ENCODE data around the gene HIVEP1.

HIVEP1 gene

DNA sequence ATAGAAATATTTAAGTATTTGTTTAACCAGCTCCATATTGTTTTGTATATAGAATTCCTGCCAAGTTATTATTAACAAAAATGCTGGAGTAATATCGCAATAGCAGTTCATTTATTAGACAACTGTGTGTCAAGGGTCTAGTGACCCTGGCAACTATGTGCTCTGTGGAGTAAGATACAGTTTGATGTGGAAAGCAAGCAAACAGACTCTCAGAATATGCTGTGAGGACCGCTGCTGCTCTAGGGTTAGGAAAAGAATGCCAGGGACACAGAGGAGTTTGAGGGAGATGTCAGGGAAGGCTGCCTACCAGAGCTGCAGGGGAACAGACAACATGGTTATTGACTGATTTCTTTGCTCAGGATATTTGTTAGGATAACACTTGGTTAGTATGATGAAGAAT, 71.2 kb downstream of the HIVEP1 start:
- Histone ChIP-seq H3K27ac (no peak overlapping the region), H3K9me3 (ENCODE audit: low read depth, low read length) (no peaks in the 10 kb centered on the region), H3K4me3 (no peak overlapping the region), H3K9ac (ENCODE audit: insufficient read length) (no peak overlapping the region), H3K36me3 (ENCODE audit: insufficient read depth, low read length) (no peaks in the 10 kb centered on the region)
- no peak for DNase-seq (ENCODE audit: low read depth, low spot score)
- TF ChIP-seq POLR2AphosphoS5 (IDR thresholded peaks at IDR 0.05; ENCODE audit: borderline replicate concordance, low read depth, low read length) (no peak), EZH2 (IDR thresholded peaks at IDR 0.05) (no peak), FOXP2 (optimal IDR thresholded peaks at IDR 0.05; ENCODE audit: control extremely low read depth, extremely low read length, insufficient read depth) (no peak)

- Histone ChIP-seq H3K4me3 (no peak overlapping the region), H3K36me3 (ENCODE audit: insufficient read depth, low read length) (no peaks in the 10 kb centered on the region), H3K27ac (no peak overlapping the region), H3K9ac (ENCODE audit: insufficient read length) (no peak overlapping the region), H3K9me3 (ENCODE audit: low read depth, low read length) (no peaks in the 10 kb centered on the region)
- TF ChIP-seq EZH2 (IDR thresholded peaks at IDR 0.05) (no peak), POLR2AphosphoS5 (IDR thresholded peaks at IDR 0.05; ENCODE audit: borderline replicate concordance, low read depth, low read length) (no peak), FOXP2 (optimal IDR thresholded peaks at IDR 0.05; ENCODE audit: control extremely low read depth, extremely low read length, insufficient read depth) (no peak)
- DNase-seq (ENCODE audit: low read depth, low spot score): no peak
Measured at GRCh38 chr6:12083763-12084162, 71.7 kb downstream of the HIVEP1 start.

DNA sequence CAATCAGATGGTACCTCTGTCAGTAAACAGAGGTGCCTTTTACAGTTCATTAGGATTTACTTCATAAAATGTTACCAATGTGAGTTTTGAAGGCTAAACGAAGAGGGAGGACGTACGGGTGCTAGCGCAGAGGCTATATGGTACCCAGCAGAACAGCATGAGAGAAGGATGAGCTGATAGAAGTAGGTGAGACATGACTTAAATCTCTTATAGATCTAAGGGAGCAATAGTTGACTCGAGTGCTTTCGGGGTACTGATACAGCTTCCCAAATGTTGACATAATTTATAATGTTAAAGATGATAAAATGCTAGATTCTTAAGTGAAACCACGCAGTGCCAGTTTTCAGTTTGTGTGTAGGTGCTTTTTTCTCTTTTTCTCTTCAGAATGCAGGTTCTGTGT, 72.6 kb downstream of the HIVEP1 start:
- Histone ChIP-seq H3K9ac (ENCODE audit: insufficient read length) (no peak overlapping the region), H3K36me3 (ENCODE audit: insufficient read depth, low read length) (no peaks in the 10 kb centered on the region), H3K9me3 (ENCODE audit: low read depth, low read length) (no peaks in the 10 kb centered on the region), H3K27ac (no peak overlapping the region), H3K4me3 (no peak overlapping the region)
- DNase-seq (ENCODE audit: low read depth, low spot score): no peak
- TF ChIP-seq EZH2 (IDR thresholded peaks at IDR 0.05): no peak
- no peak for TF ChIP-seq FOXP2 (optimal IDR thresholded peaks at IDR 0.05; ENCODE audit: control extremely low read depth, extremely low read length, insufficient read depth)
- TF ChIP-seq POLR2AphosphoS5 (IDR thresholded peaks at IDR 0.05; ENCODE audit: borderline replicate concordance, low read depth, low read length): no peak

DNA sequence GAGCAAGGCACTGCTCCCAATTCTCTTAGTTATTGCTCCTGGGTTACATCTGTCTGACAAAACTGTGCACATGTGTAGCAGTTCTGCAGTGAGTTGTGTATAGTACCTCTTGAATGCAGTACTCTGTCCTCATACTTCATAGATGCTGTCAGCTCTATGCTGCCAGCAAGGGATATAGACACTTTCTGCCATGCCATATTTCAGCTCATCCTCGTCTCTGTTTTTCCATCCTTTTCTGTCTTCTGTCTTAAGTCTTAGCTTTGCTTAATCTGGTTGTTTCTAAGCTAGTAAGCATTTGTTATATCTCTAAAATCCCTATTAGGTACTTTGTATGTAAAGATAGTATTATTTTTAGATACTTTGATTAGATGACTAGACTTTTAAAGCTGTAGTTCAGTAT, 76.4 kb downstream of the HIVEP1 start:
- no peaks in the 10 kb centered on the region; the same call in 1 of the 2 replicates for H3K36me3 ChIP-seq (ENCODE audit: insufficient read depth, low read length)
- H3K9ac ChIP-seq (ENCODE audit: insufficient read length): no peak overlapping the region
- no peak overlapping the region for H3K27ac ChIP-seq
- H3K9me3 ChIP-seq (ENCODE audit: low read depth, low read length): no peaks in the 10 kb centered on the region
- TF ChIP-seq FOXP2 (optimal IDR thresholded peaks at IDR 0.05; ENCODE audit: control extremely low read depth, extremely low read length, insufficient read depth): no peak
- TF ChIP-seq POLR2AphosphoS5 (IDR thresholded peaks at IDR 0.05; ENCODE audit: borderline replicate concordance, low read depth, low read length): no peak
- TF ChIP-seq EZH2 (IDR thresholded peaks at IDR 0.05): no peak
- DNase-seq (ENCODE audit: low read depth, low spot score): no peak
- no peak overlapping the region for H3K4me3 ChIP-seq

DNA sequence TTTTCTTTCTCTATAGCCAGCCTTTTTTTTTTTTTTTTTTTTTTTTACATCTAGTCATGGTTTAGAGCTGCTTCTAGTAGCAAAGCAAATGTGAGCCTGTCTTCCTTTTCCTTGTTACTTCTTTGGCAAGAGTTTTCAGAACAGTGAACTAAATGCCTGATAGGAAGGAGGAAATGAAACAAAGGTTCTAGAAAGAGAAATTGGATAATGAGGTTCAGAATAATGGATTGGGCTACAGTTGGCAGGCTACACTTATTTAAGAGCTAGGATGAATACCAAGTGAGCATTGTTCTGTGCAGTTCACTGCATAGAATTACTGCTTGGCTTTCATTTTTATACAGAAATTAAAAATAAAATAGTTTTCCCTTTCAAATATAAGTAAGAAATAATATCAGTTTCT, 78.6 kb downstream of the HIVEP1 start:
- no peak overlapping the region for H3K9ac ChIP-seq (ENCODE audit: insufficient read length)
- TF ChIP-seq FOXP2 (optimal IDR thresholded peaks at IDR 0.05; ENCODE audit: control extremely low read depth, extremely low read length, insufficient read depth): no peak
- no peak for TF ChIP-seq POLR2AphosphoS5 (IDR thresholded peaks at IDR 0.05; ENCODE audit: borderline replicate concordance, low read depth, low read length)
- TF ChIP-seq EZH2 (IDR thresholded peaks at IDR 0.05): no peak
- H3K9me3 ChIP-seq (ENCODE audit: low read depth, low read length): no peaks in the 10 kb centered on the region
- H3K4me3 ChIP-seq: no peak overlapping the region
- no peak overlapping the region for H3K27ac ChIP-seq
- no peak for DNase-seq (ENCODE audit: low read depth, low spot score)
- no peaks in the 10 kb centered on the region; the same call in 1 of the 2 replicates for H3K36me3 ChIP-seq (ENCODE audit: insufficient read depth, low read length)

DNA sequence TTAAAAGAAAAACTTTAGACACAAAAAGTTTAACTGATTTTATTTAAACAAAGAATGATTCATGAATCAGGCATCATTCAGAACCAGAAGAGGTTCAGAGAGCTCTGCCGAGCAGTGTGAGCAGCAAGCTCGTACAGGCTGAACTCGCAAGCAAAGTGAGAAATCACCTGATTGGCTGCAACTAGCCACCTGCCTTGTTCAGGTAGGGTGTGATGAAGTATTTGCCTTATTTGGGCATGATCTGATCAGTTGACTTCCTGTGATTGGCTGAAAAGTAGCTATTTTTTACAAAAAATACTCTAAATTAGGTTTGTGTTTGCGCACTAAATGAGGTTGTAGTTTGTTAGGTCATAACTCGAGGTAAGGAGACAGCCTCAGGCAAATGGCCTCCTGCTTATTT, 80.7 kb downstream of the HIVEP1 start:
- TF ChIP-seq POLR2AphosphoS5 (IDR thresholded peaks at IDR 0.05; ENCODE audit: borderline replicate concordance, low read depth, low read length) (no peak), EZH2 (IDR thresholded peaks at IDR 0.05) (no peak), FOXP2 (optimal IDR thresholded peaks at IDR 0.05; ENCODE audit: control extremely low read depth, extremely low read length, insufficient read depth) (no peak)
- no peaks in the 10 kb centered on the region; the same call in 1 of the 2 replicates for H3K36me3 ChIP-seq (ENCODE audit: insufficient read depth, low read length)
- no peaks in the 10 kb centered on the region for H3K9me3 ChIP-seq (ENCODE audit: low read depth, low read length)
- H3K27ac ChIP-seq: no peak overlapping the region
- no peak for DNase-seq (ENCODE audit: low read depth, low spot score)
- no peak overlapping the region for H3K9ac ChIP-seq (ENCODE audit: insufficient read length)
- H3K4me3 ChIP-seq: no peak overlapping the region

DNA sequence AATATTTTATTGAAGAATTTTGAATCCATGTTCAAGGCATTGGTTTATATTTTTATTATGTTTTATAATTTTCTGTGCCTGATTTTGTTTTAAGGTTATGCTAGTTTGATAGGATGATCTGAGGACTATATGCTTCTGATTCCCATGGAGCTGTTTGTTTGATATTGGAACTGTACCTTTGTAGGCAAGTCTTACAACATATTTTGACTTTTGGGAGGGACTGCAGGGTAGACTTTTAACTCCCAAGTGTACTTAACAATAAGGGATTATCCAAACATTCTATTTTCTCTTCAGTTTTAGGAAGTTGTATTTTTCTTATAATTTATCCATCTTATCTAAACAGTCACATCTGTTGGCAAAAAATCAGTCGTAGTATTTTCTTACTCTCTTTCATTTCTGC, 82.6 kb downstream of the HIVEP1 start:
- Histone ChIP-seq H3K27ac (no peak overlapping the region), H3K9me3 (ENCODE audit: low read depth, low read length) (no peaks in the 10 kb centered on the region), H3K36me3 (ENCODE audit: insufficient read depth, low read length) (no peaks in the 10 kb centered on the region; the same call in 1 of the 2 replicates), H3K9ac (ENCODE audit: insufficient read length) (no peak overlapping the region), H3K4me3 (no peak overlapping the region)
- no peak for DNase-seq (ENCODE audit: low read depth, low spot score)
- TF ChIP-seq POLR2AphosphoS5 (IDR thresholded peaks at IDR 0.05; ENCODE audit: borderline replicate concordance, low read depth, low read length) (no peak), EZH2 (IDR thresholded peaks at IDR 0.05) (no peak), FOXP2 (optimal IDR thresholded peaks at IDR 0.05; ENCODE audit: control extremely low read depth, extremely low read length, insufficient read depth) (no peak)

DNA sequence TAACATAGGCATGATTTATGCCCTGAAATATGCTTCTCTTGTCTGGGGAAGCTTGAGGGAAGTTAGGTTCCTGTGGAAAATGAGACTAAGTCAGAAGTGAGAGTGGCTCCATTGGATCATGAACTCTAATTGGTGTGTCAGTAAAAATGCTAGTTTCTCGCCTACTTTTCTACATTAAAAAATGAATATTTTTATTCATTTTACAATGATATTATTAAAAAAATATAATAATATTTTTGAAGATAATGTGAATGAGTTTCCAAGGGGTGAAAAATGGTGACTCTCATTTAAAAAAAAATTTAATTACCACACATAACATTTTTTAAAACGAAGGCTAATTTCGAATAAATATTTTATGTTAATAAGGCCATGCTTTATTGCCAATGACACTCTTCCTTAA, 84.2 kb downstream of the HIVEP1 start:
- no peak for TF ChIP-seq POLR2AphosphoS5 (IDR thresholded peaks at IDR 0.05; ENCODE audit: borderline replicate concordance, low read depth, low read length)
- no peak for TF ChIP-seq EZH2 (IDR thresholded peaks at IDR 0.05)
- no peak for TF ChIP-seq FOXP2 (optimal IDR thresholded peaks at IDR 0.05; ENCODE audit: control extremely low read depth, extremely low read length, insufficient read depth)
- Histone ChIP-seq H3K9me3 (ENCODE audit: low read depth, low read length) (no peaks in the 10 kb centered on the region), H3K9ac (ENCODE audit: insufficient read length) (no peak overlapping the region), H3K4me3 (no peak overlapping the region), H3K27ac (no peak overlapping the region), H3K36me3 (ENCODE audit: insufficient read depth, low read length) (no peaks in the 10 kb centered on the region; the same call in 1 of the 2 replicates)
- DNase-seq (ENCODE audit: low read depth, low spot score): no peak

- H3K9ac ChIP-seq (ENCODE audit: insufficient read length): no peak overlapping the region
- no peaks in the 10 kb centered on the region for H3K9me3 ChIP-seq (ENCODE audit: low read depth, low read length)
- no peaks in the 10 kb centered on the region for H3K36me3 ChIP-seq (ENCODE audit: insufficient read depth, low read length)
- no peak overlapping the region for H3K4me3 ChIP-seq
- no peak overlapping the region for H3K27ac ChIP-seq
- TF ChIP-seq POLR2AphosphoS5 (IDR thresholded peaks at IDR 0.05; ENCODE audit: borderline replicate concordance, low read depth, low read length) (no peak), EZH2 (IDR thresholded peaks at IDR 0.05) (no peak), FOXP2 (optimal IDR thresholded peaks at IDR 0.05; ENCODE audit: control extremely low read depth, extremely low read length, insufficient read depth) (no peak)
- DNase-seq (ENCODE audit: low read depth, low spot score): no peak
Measured at GRCh38 chr6:12097791-12098190, 85.7 kb downstream of the HIVEP1 start.
